Ectodermal cell (in vitro differentiated cells): ENCODE data around the gene ANKRD6.

Experiments used
- H3K27ac ChIP-seq: 2 replicates; pipeline ENCODE4 v1.7.0; 2013; ENCODE audit warnings: mild to moderate bottlenecking, low read depth, low read length; ENCODE audit not compliant: insufficient read depth, poor library complexity, severe bottlenecking
- H3K27me3 ChIP-seq: 2 replicates; pipeline ENCODE4 v1.7.0; 2013; ENCODE audit warnings: mild to moderate bottlenecking, low read length; ENCODE audit not compliant: insufficient read depth, control insufficient read depth, poor library complexity, severe bottlenecking
- H3K36me3 ChIP-seq: one replicate; pipeline ENCODE4 v1.7.0; 2013; ENCODE audit warnings: low read length; ENCODE audit not compliant: control insufficient read depth, insufficient read depth
- H3K4me1 ChIP-seq: one replicate; pipeline ENCODE4 v1.7.0; 2013; ENCODE audit warnings: low read length; ENCODE audit not compliant: control insufficient read depth, insufficient read depth
- H3K4me3 ChIP-seq: 2 replicates; pipeline ENCODE4 v1.7.0; 2013; ENCODE audit warnings: low read depth, low read length, control low read depth; ENCODE audit not compliant: insufficient read depth
- H3K9me3 ChIP-seq: 2 replicates; pipeline ENCODE4 v1.7.0; 2013; ENCODE audit warnings: mild to moderate bottlenecking, low read length, moderate library complexity; ENCODE audit not compliant: control insufficient read depth
- WGBS, 2 experiments: methylation state at CpG; one replicate each; pipeline ENCODE4 v1.1.7; 2013; ENCODE audit warnings: missing lambda C conversion rate in 2 of 2; 5-methylcytosine and 5-hydroxymethylcytosine counted together

The ANKRD6 gene

GRCh38 chr6:89483111-89483720, 50.3 kb downstream of the ANKRD6 start:
- Histone ChIP-seq H3K4me1 (peaks cover 36% of the 10 kb centered on the region), H3K27ac (peak overlapping the region; percentile 77), H3K9me3 (no peaks in the 10 kb centered on the region), H3K27me3 (no peaks in the 10 kb centered on the region), H3K4me3 (no peak overlapping the region), H3K36me3 (no peaks in the 10 kb centered on the region)
- WGBS, 2 experiments, result 6 to 12% methylated on average over 7 of the region's 7 CpGs

GRCh38 chr6:89485320-89485719, 52.4 kb downstream of the ANKRD6 start:
- Histone ChIP-seq H3K4me1 (peaks cover 36% of the 10 kb centered on the region), H3K27ac (no peak overlapping the region), H3K4me3 (no peak overlapping the region), H3K9me3 (no peaks in the 10 kb centered on the region), H3K36me3 (no peaks in the 10 kb centered on the region), H3K27me3 (no peaks in the 10 kb centered on the region)
- 70 to 79% methylated on average over 3 of the region's 3 CpGs for WGBS, 2 experiments

GRCh38 chr6:89487864-89488263, 54.9 kb downstream of the ANKRD6 start:
- H3K36me3 ChIP-seq, result no peaks in the 10 kb centered on the region
- no peaks in the 10 kb centered on the region for H3K9me3 ChIP-seq
- no peak overlapping the region for H3K4me3 ChIP-seq
- WGBS, 2 experiments, result 87 to 92% methylated on average over 1 of the region's 1 CpG
- no peaks in the 10 kb centered on the region for H3K27me3 ChIP-seq
- H3K4me1 ChIP-seq, result peaks cover 26% of the 10 kb centered on the region
- H3K27ac ChIP-seq, result no peak overlapping the region

- Histone ChIP-seq H3K36me3 (no peaks in the 10 kb centered on the region), H3K9me3 (no peaks in the 10 kb centered on the region), H3K27ac (no peak overlapping the region), H3K27me3 (no peaks in the 10 kb centered on the region), H3K4me3 (no peak overlapping the region), H3K4me1 (peaks cover 21% of the 10 kb centered on the region)
Measured at GRCh38 chr6:89488438-89488837, 55.5 kb downstream of the ANKRD6 start.

GRCh38 chr6:89489078-89489477, 56.1 kb downstream of the ANKRD6 start:
- WGBS, 2 experiments, result 84% methylated on average over 3 of the region's 3 CpGs
- H3K36me3 ChIP-seq, result no peaks in the 10 kb centered on the region

GRCh38 chr6:89492025-89492640, 59.2 kb downstream of the ANKRD6 start:
- Histone ChIP-seq H3K27ac (no peak overlapping the region), H3K4me3 (no peak overlapping the region), H3K4me1 (peaks cover 17% of the 10 kb centered on the region), H3K36me3 (no peaks in the 10 kb centered on the region), H3K27me3 (no peaks in the 10 kb centered on the region), H3K9me3 (no peaks in the 10 kb centered on the region)
- WGBS, 2 experiments, result 59 to 61% methylated on average over 7 of the region's 7 CpGs

More at GRCh38 chr6:89489078-89489477, 56.1 kb downstream of the ANKRD6 start:
- Histone ChIP-seq H3K9me3 (no peaks in the 10 kb centered on the region), H3K27me3 (no peaks in the 10 kb centered on the region), H3K4me1 (peaks cover 18% of the 10 kb centered on the region), H3K4me3 (no peak overlapping the region), H3K27ac (no peak overlapping the region)

GRCh38 chr6:89494131-89494793, 61.3 kb downstream of the ANKRD6 start:
- peaks cover 18% of the 10 kb centered on the region for H3K4me1 ChIP-seq
- 92 to 100% methylated on average over 3 of the region's 3 CpGs for WGBS, 2 experiments
- no peak overlapping the region for H3K4me3 ChIP-seq
- no peaks in the 10 kb centered on the region for H3K36me3 ChIP-seq
- H3K27me3 ChIP-seq, result no peaks in the 10 kb centered on the region
- H3K27ac ChIP-seq, result no peak overlapping the region
- no peaks in the 10 kb centered on the region for H3K9me3 ChIP-seq

- Histone ChIP-seq H3K9me3 (no peaks in the 10 kb centered on the region), H3K27me3 (no peaks in the 10 kb centered on the region), H3K27ac (no peak overlapping the region), H3K4me1 (peaks cover 35% of the 10 kb centered on the region), H3K4me3 (no peak overlapping the region), H3K36me3 (no peaks in the 10 kb centered on the region)
- WGBS, 2 experiments, result 61 to 64% methylated on average over 7 of the region's 7 CpGs
Measured at GRCh38 chr6:89495961-89496535, 63.1 kb downstream of the ANKRD6 start.

- H3K27me3 ChIP-seq, result no peaks in the 10 kb centered on the region
- 31 to 33% methylated on average over 2 to 3 of the region's 3 CpGs for WGBS, 2 experiments
- H3K4me3 ChIP-seq, result no peak overlapping the region
- H3K36me3 ChIP-seq, result no peaks in the 10 kb centered on the region
- H3K4me1 ChIP-seq, result peaks cover 59% of the 10 kb centered on the region
- H3K9me3 ChIP-seq, result no peaks in the 10 kb centered on the region
- H3K27ac ChIP-seq, result peak overlapping the region; percentile 92
Measured at GRCh38 chr6:89500611-89501010, 67.7 kb downstream of the ANKRD6 start.

- Histone ChIP-seq H3K36me3 (no peaks in the 10 kb centered on the region), H3K9me3 (no peaks in the 10 kb centered on the region), H3K27ac (peak overlapping the region; percentile 92), H3K4me1 (peaks cover 57% of the 10 kb centered on the region), H3K4me3 (no peak overlapping the region), H3K27me3 (no peaks in the 10 kb centered on the region)
- WGBS, 2 experiments, result 5 to 12% methylated on average over 3 of the region's 3 CpGs
Measured at GRCh38 chr6:89501222-89501621, 68.3 kb downstream of the ANKRD6 start.
